Right lobe of liver (tissue), 6 donors: ENCODE data around the gene GSTM1. TPM values are rescaled to one million over a fixed set of nuclear protein-coding genes. Genes with fewer than 3 reads are reported as not detected.

ENCODE experiments used
- ATAC-seq, 4 donors: fragments of 200-7000 bp; cut with Tn5 transposase; one replicate each; pipeline ENCODE4 v1.9.1; 2020; ENCODE audit warnings: mild to moderate bottlenecking in 4 of 4, moderate library complexity in 4 of 4
- DNase-seq, 3 donors: peaks; one replicate each; pipeline ENCODE4 v3.0.0-alpha.2; 2020
- H3K27ac ChIP-seq, 3 donors: fragments of 200-600 bp; one replicate each; pipeline ENCODE4 v1.8.0; 2022
- H3K27me3 ChIP-seq, 2 donors: fragments of 200-600 bp; one replicate each; pipeline ENCODE4 v1.8.0; 2022
- H3K36me3 ChIP-seq, 4 donors: fragments of 200-600 bp; sonication (generic) in 1 of 4; one replicate each; pipeline versions ENCODE4 v1.5.1 to v1.8.0; 2017 to 2022; ENCODE audit warnings: control low read depth in 1 of 4
- H3K4me1 ChIP-seq, 4 donors: fragments of 200-600 bp; sonication (generic) in 1 of 4; one replicate each; pipeline versions ENCODE4 v1.5.1 to v1.8.0; 2017 to 2022; ENCODE audit warnings: control low read depth in 1 of 4
- H3K4me3 ChIP-seq, 3 donors: fragments of 200-600 bp; one replicate each; pipeline ENCODE4 v1.8.0; 2022
- H3K9me3 ChIP-seq, 4 donors: fragments of 200-600 bp; sonication (generic) in 1 of 4; one replicate each; pipeline versions ENCODE4 v1.5.1 to v1.8.0; 2017 to 2022; ENCODE audit warnings: control low read depth in 1 of 4
- CTCF ChIP-seq, 4 donors: fragments of 200-600 bp in 3 of 4; fragments of 450-650 bp in 1 of 4; IDR thresholded peaks; one replicate each; pipeline versions ENCODE4 v1.5.1 to v1.8.0; 2016 to 2022; ENCODE audit warnings: antibody characterized with exemption in 4 of 4, mild to moderate bottlenecking in 2 of 4
- POLR2A ChIP-seq: fragments of 450-650 bp; IDR thresholded peaks from one replicate; pipeline ENCODE4 v1.6.1; 2017; ENCODE audit warnings: antibody characterized with exemption, mild to moderate bottlenecking
- WGBS: methylation state at CpG from one replicate; pipeline ENCODE4 v1.1.6; 2018; ENCODE audit warnings: low coverage, low lambda C conversion rate; ENCODE audit not compliant: insufficient coverage; ENCODE audit errors: missing lambda C conversion rate; 5-methylcytosine and 5-hydroxymethylcytosine counted together
- intact Hi-C, 2 donors: fragments of 100-400 bp; cut with DNase I; formaldehyde crosslinking; loops; one replicate each; pipeline versions ENCODE4 v1.11.2 to v1.14.1; 2022
- total RNA-seq, 6 experiments: library from RNA; depleted of rRNA in 2 of 6; stranded (reverse); fragments of >200 nt in 2 of 6; fragmentation: NEBNext Ultra II Directional in 3 of 6; extraction: Animal tissue kit (Norgen Biotek cat#: 25700) in 3 of 6; gene quantifications; one replicate each; pipeline versions ENCODE4 v1.1.0 to v1.2.4, GENCODE V29; 2016 to 2023
- donor health status: DM: no; HTN: yes; CAD: no.
- donor health status: DM: no; HTN: no; CAD: no.
- donor health status: DM: no; HTN: no; CAD: no.
- donor health status: DM: no; HTN: yes; CAD: no.
- donor health status: DM: no; HTN: yes; CAD: no.

Gene GSTM1
- total RNA-seq, 6 experiments from 2014 or later, result 32.1 to 248 (median 43.0) TPM; not detected in 3

DNA sequence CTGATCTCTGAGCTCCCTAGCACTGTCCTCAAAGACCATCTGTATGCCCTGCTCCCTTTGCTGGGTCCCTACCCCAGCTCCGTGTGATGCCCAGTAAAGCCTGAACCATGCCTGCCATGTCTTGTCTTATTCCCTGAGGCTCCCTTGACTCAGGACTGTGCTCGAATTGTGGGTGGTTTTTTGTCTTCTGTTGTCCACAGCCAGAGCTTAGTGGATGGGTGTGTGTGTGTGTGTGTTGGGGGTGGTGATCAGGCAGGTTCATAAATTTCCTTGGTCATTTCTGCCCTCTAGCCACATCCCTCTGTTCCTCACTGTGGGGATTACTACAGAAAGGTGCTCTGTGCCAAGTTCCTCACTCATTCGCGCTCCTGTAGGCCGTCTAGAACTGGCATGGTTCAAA is 30.1 kb downstream of the GSTM1 start:
- no peaks in the 10 kb centered on the region for H3K4me1 ChIP-seq
- intact Hi-C loops, result no loop called here
- 90% methylated on average over 5 of the region's 5 CpGs for WGBS
- no peaks in the 10 kb centered on the region for H3K27me3 ChIP-seq
- no peak for TF ChIP-seq POLR2A
- TF ChIP-seq CTCF (IDR thresholded peaks at IDR 0.05), result no peak
- DNase-seq (no peak), ATAC-seq (no peak)
- no peaks in the 10 kb centered on the region for H3K36me3 ChIP-seq
- H3K27ac ChIP-seq, result no peak overlapping the region
- no peaks in the 10 kb centered on the region for H3K9me3 ChIP-seq
- no peak overlapping the region for H3K4me3 ChIP-seq

DNA sequence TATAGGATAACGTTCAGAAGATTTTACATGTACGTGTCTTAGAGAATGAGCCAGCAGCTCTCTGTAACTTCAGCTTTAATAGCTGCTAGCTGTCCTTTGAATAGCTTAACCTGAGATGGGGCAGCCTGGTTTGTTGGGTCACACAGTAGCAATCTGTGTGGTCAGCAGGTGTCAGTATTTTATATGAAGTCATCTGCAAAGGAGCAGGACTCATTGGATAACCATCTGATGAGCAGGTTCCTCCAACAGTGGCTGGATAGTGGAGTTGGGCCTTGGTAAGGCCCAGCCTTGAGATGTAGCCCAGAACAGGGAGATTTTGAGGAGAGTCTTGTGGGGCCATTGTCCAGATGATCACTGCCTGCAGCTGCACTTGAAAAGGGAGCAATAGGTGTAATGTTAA is 30.9 kb downstream of the GSTM1 start:
- Histone ChIP-seq H3K9me3 (no peaks in the 10 kb centered on the region), H3K4me1 (no peaks in the 10 kb centered on the region), H3K36me3 (no peaks in the 10 kb centered on the region), H3K27me3 (no peaks in the 10 kb centered on the region), H3K27ac (no peak overlapping the region), H3K4me3 (no peak overlapping the region)
- ATAC-seq (peak; percentile 66 to 97 (median 78)), DNase-seq (no peak)
- WGBS, result 53% methylated on average over 2 of the region's 2 CpGs
- intact Hi-C loops, result no loop called here
- TF ChIP-seq POLR2A (no peak), CTCF (IDR thresholded peaks at IDR 0.05) (peak; percentile 16 to 35 (median 24))

GRCh38 chr1:109719337-109719837 is 31.8 kb downstream of the GSTM1 start:
- Histone ChIP-seq H3K9me3 (no peaks in the 10 kb centered on the region), H3K4me3 (no peak overlapping the region), H3K27me3 (no peaks in the 10 kb centered on the region), H3K27ac (no peak overlapping the region), H3K4me1 (no peaks in the 10 kb centered on the region), H3K36me3 (no peaks in the 10 kb centered on the region)
- no peak for DNase-seq
- TF ChIP-seq CTCF (IDR thresholded peaks at IDR 0.05) (no peak), POLR2A (no peak)
- intact Hi-C loops, result no loop called here
- WGBS, result 80% methylated on average over 5 of the region's 5 CpGs
- no peak for ATAC-seq

- no peak for ATAC-seq
- TF ChIP-seq CTCF (IDR thresholded peaks at IDR 0.05) (no peak), POLR2A (no peak)
- H3K4me1 ChIP-seq, result no peaks in the 10 kb centered on the region
- intact Hi-C loops, result no loop called here
- no peaks in the 10 kb centered on the region for H3K27me3 ChIP-seq
- WGBS, result 56% methylated on average over 5 of the region's 5 CpGs
- H3K36me3 ChIP-seq, result no peaks in the 10 kb centered on the region
- no peaks in the 10 kb centered on the region for H3K9me3 ChIP-seq
- no peak overlapping the region for H3K27ac ChIP-seq
- no peak overlapping the region for H3K4me3 ChIP-seq
- DNase-seq, result no peak
Measured at GRCh38 chr1:109721042-109721441, 33.4 kb downstream of the GSTM1 start.

GRCh38 chr1:109721971-109722370 is 34.4 kb downstream of the GSTM1 start:
- H3K9me3 ChIP-seq, result no peaks in the 10 kb centered on the region
- H3K36me3 ChIP-seq, result no peaks in the 10 kb centered on the region
- no peaks in the 10 kb centered on the region for H3K4me1 ChIP-seq
- no peaks in the 10 kb centered on the region for H3K27me3 ChIP-seq
- DNase-seq (no peak), ATAC-seq (no peak)
- WGBS, result 100% methylated on average over 1 of the region's 1 CpG
- H3K4me3 ChIP-seq, result no peak overlapping the region
- intact Hi-C loops, result no loop called here
- TF ChIP-seq POLR2A (no peak), CTCF (IDR thresholded peaks at IDR 0.05) (no peak)
- no peak overlapping the region for H3K27ac ChIP-seq
